HG03095 (cell line): ENCODE results near the gene CARD9.

Experiments used
- ATAC-seq: cut with Tn5 transposase; IDR thresholded peaks from one replicate; pipeline ENCODE4 v1.9.1; 2021; ENCODE audit warnings: moderate library complexity; ENCODE audit not compliant: unreplicated experiment

Gene CARD9

GRCh38 chr9:136381966-136382513 is 8.6 kb upstream of the CARD9 start:
- ATAC-seq: no peak

- no peak for ATAC-seq
Observed at GRCh38 chr9:136381311-136381710, 7.8 kb upstream of the CARD9 start.

GRCh38 chr9:136380381-136380780 is 6.9 kb upstream of the CARD9 start:
- ATAC-seq: no peak

- ATAC-seq: no peak
Observed at GRCh38 chr9:136379891-136380290, 6.4 kb upstream of the CARD9 start.

- no peak for ATAC-seq
Observed at GRCh38 chr9:136379401-136379800, 5.9 kb upstream of the CARD9 start.

GRCh38 chr9:136379003-136379287 is 5.5 kb upstream of the CARD9 start:
- ATAC-seq: no peak

- ATAC-seq: no peak
Observed at GRCh38 chr9:136378170-136379002, 4.9 kb upstream of the CARD9 start.

GRCh38 chr9:136377341-136378169 is 4.1 kb upstream of the CARD9 start:
- ATAC-seq: no peak

- ATAC-seq: no peak
Observed at GRCh38 chr9:136376457-136376856, 3.0 kb upstream of the CARD9 start.

GRCh38 chr9:136375096-136375495 is 1.6 kb upstream of the CARD9 start:
- ATAC-seq: no peak

GRCh38 chr9:136374183-136374575 is 710 bp upstream of the CARD9 start:
- no peak for ATAC-seq

GRCh38 chr9:136372561-136373299 is 739 bp downstream of the CARD9 start:
- ATAC-seq: no peak

- ATAC-seq: no peak
Observed at GRCh38 chr9:136372006-136372405, 1.5 kb downstream of the CARD9 start.

- no peak for ATAC-seq
Observed at GRCh38 chr9:136371533-136371880, 2.0 kb downstream of the CARD9 start.

GRCh38 chr9:136370687-136371532 is 2.6 kb downstream of the CARD9 start:
- ATAC-seq: no peak

- no peak for ATAC-seq
Observed at GRCh38 chr9:136370037-136370436, 3.4 kb downstream of the CARD9 start.

GRCh38 chr9:136368190-136368589 is 5.3 kb downstream of the CARD9 start:
- no peak for ATAC-seq

GRCh38 chr9:136367296-136368145 is 5.9 kb downstream of the CARD9 start:
- no peak for ATAC-seq

GRCh38 chr9:136366826-136367225 is 6.6 kb downstream of the CARD9 start:
- no peak for ATAC-seq

- ATAC-seq: no peak
Observed at GRCh38 chr9:136365775-136366222, 7.7 kb downstream of the CARD9 start.
